NB4 (cell line): ENCODE results near the gene CCDC57.

Source experiments
- CTCF ChIP-seq: IDR thresholded peaks from one replicate; pipeline ENCODE4 v1.5.1; 2012; ENCODE audit warnings: low read depth, low read length
- MAX ChIP-seq: IDR thresholded peaks from 2 replicates; pipeline ENCODE4 v1.6.1; 2011; ENCODE audit warnings: low read depth, low read length
- MYC ChIP-seq: IDR thresholded peaks from 2 replicates; pipeline ENCODE4 v1.6.1; 2011; ENCODE audit warnings: low read depth, low read length
- POLR2A ChIP-seq: IDR thresholded peaks from 2 replicates; pipeline ENCODE4 v1.6.1; 2011; ENCODE audit warnings: mild to moderate bottlenecking; ENCODE audit not compliant: insufficient read length; ENCODE audit errors: extremely low read depth

- TF ChIP-seq CTCF (no peak), POLR2A (no peak), MYC (no peak), MAX (no peak)
Measured at GRCh38 chr17:82226809-82227628, 14.4 kb upstream of the CCDC57 start.
